ENCODE measurements around the gene RHEBL1. TPM values are rescaled to one million over a fixed set of nuclear protein-coding genes. Genes with fewer than 3 reads are reported as not detected.

The RHEBL1 gene
- polyA plus RNA-seq, 1 donor (not counting 4 experiments of a cell fraction or from before 2014, with no cell fraction given) = 0.51 TPM

GRCh38 chr12:49030119-49030518, 39.7 kb downstream of the RHEBL1 start:
- Histone ChIP-seq H3K9me1 (ENCODE audit: control insufficient read depth, extremely low read depth, insufficient read depth, low read length) (no peaks in the 10 kb centered on the region), H3K79me2 (ENCODE audit: control insufficient read depth, insufficient read depth, low read length) (no peaks in the 10 kb centered on the region), H4K20me1 (ENCODE audit: control insufficient read depth, extremely low read depth, insufficient read depth, low read length) (peaks cover 6% of the 10 kb centered on the region), H3K27ac (ENCODE audit: control insufficient read depth, insufficient read depth, low read length) (no peak overlapping the region), H3K36me3 (ENCODE audit: control insufficient read depth in 2 of 2, extremely low read depth in 1 of 2, insufficient read depth in 2 of 2, low read length in 2 of 2) (peaks cover 57 to 66% of the 10 kb centered on the region in 2 experiments), H3K4me1 (ENCODE audit: control insufficient read depth, extremely low read depth, insufficient read depth, low read length) (no peaks in the 10 kb centered on the region), H3K27me3 (ENCODE audit: control insufficient read depth, extremely low read depth, insufficient read depth, low read length) (no peaks in the 10 kb centered on the region), H3K4me3 (ENCODE audit: control insufficient read depth in 2 of 3, extremely low read depth in 1 of 3, insufficient read depth in 2 of 3, low read depth in 1 of 3, low read length in 3 of 3) (no peak overlapping the region), H3K4me2 (ENCODE audit: control insufficient read depth, extremely low read depth, insufficient read depth, low read depth, low read length) (no peak overlapping the region), H2AFZ (ENCODE audit: control insufficient read depth, low read length) (no peak overlapping the region), H3K9me3 (ENCODE audit: control insufficient read depth, low read depth, low read length) (no peaks in the 10 kb centered on the region), H3K9ac (ENCODE audit: control insufficient read depth, extremely low read depth, insufficient read depth, low read length) (no peak overlapping the region)
- dilution Hi-C loops (cut with MboI; ENCODE audit: extremely low pct_ligation_motif_present, low sequenced_read_pairs) = no loop called here
- DNase-seq (ENCODE audit: low read depth, low spot score) = no peak
- TF ChIP-seq CTCF (optimal IDR thresholded peaks at IDR 0.05 in 1 of 3, IDR thresholded peaks at IDR 0.05 in 1 of 3, conservative IDR thresholded peaks at IDR 0.05 in 1 of 3; ENCODE audit: extremely low read depth in 1 of 3, insufficient read depth in 2 of 3, low read length in 3 of 3) (no peak), EZH2 (IDR thresholded peaks at IDR 0.05; ENCODE audit: low read length) (no peak)
- no peak for FAIRE-seq

- H3K27me3 ChIP-seq (ENCODE audit: control insufficient read depth, extremely low read depth, insufficient read depth, low read length) = no peaks in the 10 kb centered on the region
- dilution Hi-C loops (cut with MboI; ENCODE audit: extremely low pct_ligation_motif_present, low sequenced_read_pairs) = no loop called here
- H2AFZ ChIP-seq (ENCODE audit: control insufficient read depth, low read length) = no peak overlapping the region
- peaks cover 53 to 62% of the 10 kb centered on the region in 2 experiments for H3K36me3 ChIP-seq (ENCODE audit: control insufficient read depth in 2 of 2, extremely low read depth in 1 of 2, insufficient read depth in 2 of 2, low read length in 2 of 2)
- H3K79me2 ChIP-seq (ENCODE audit: control insufficient read depth, insufficient read depth, low read length) = no peaks in the 10 kb centered on the region
- peaks cover 6% of the 10 kb centered on the region for H4K20me1 ChIP-seq (ENCODE audit: control insufficient read depth, extremely low read depth, insufficient read depth, low read length)
- H3K9me3 ChIP-seq (ENCODE audit: control insufficient read depth, low read depth, low read length) = no peaks in the 10 kb centered on the region
- H3K9ac ChIP-seq (ENCODE audit: control insufficient read depth, extremely low read depth, insufficient read depth, low read length) = no peak overlapping the region
- H3K27ac ChIP-seq (ENCODE audit: control insufficient read depth, insufficient read depth, low read length) = no peak overlapping the region
- FAIRE-seq (no peak), DNase-seq (ENCODE audit: low read depth, low spot score) (no peak)
- H3K9me1 ChIP-seq (ENCODE audit: control insufficient read depth, extremely low read depth, insufficient read depth, low read length) = no peaks in the 10 kb centered on the region
- no peak overlapping the region for H3K4me2 ChIP-seq (ENCODE audit: control insufficient read depth, extremely low read depth, insufficient read depth, low read depth, low read length)
- no peaks in the 10 kb centered on the region for H3K4me1 ChIP-seq (ENCODE audit: control insufficient read depth, extremely low read depth, insufficient read depth, low read length)
- no peak overlapping the region for H3K4me3 ChIP-seq (ENCODE audit: control insufficient read depth in 2 of 3, extremely low read depth in 1 of 3, insufficient read depth in 2 of 3, low read depth in 1 of 3, low read length in 3 of 3)
- TF ChIP-seq CTCF (optimal IDR thresholded peaks at IDR 0.05 in 1 of 3, IDR thresholded peaks at IDR 0.05 in 1 of 3, conservative IDR thresholded peaks at IDR 0.05 in 1 of 3; ENCODE audit: extremely low read depth in 1 of 3, insufficient read depth in 2 of 3, low read length in 3 of 3) = no peak
- no peak for TF ChIP-seq EZH2 (IDR thresholded peaks at IDR 0.05; ENCODE audit: low read length)
Observed at GRCh38 chr12:49028666-49029275, 41.0 kb downstream of the RHEBL1 start.

Data from keratinocyte (primary cell).